ENCODE data around the gene THOC6. TPM values are rescaled to one million over a fixed set of nuclear protein-coding genes. Genes with fewer than 3 reads are reported as not detected.

The THOC6 gene
- total and polyA plus RNA-seq, 2 donors (not counting 1 experiment from before 2014, with no cell fraction given), result 28.5 to 52.2 TPM

DNA sequence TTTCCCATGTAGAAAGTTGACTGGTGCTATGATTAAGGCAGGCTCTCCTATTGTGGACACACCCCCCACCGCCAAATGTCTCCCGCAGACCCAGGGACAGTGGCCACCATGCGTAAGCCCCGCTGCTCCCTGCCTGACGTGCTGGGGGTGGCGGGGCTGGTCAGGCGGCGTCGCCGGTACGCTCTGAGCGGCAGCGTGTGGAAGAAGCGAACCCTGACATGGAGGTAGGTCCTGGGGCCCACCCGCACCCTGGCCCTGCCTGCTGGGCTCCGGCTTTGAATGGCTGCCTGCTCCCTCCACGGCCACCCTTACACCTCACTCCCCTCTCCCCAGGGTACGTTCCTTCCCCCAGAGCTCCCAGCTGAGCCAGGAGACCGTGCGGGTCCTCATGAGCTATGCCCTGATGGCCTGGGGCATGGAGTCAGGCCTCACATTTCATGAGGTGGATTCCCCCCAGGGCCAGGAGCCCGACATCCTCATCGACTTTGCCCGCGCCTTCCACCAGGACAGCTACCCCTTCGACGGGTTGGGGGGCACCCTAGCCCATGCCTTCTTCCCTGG lies 26.2 kb downstream of the THOC6 start:
- Mint-ChIP-seq H3K9me3 (ENCODE audit: insufficient read depth) (no peaks in the 10 kb centered on the region), H3K4me3 (no peak overlapping the region), H3K4me1 (peaks cover 20% of the 10 kb centered on the region), H3K27me3 (peaks cover 15% of the 10 kb centered on the region), H3K27ac (no peak overlapping the region)
- 84% methylated on average over 26 of the region's 26 CpGs for WGBS (ENCODE audit: insufficient coverage)
- ChIA-PET POLR2A (interaction anchor here (0.5 kb wide), 1 partner anchor 52 kb away, joined by 3 read pairs; no protein-coding TSS in a partner anchor), CTCF (interaction anchor here (1.4 kb wide), 1 partner anchor 22 kb away, joined by 3 read pairs; no protein-coding TSS in a partner anchor)
- Histone ChIP-seq H3K4me1 (ENCODE audit: control insufficient read depth in 2 of 2, insufficient read depth in 2 of 2, low read length in 2 of 2) (peaks cover 21 to 25% of the 10 kb centered on the region in 2 donors), H3K9me3 (ENCODE audit: control extremely low read depth in 1 of 3, control insufficient read depth in 2 of 3, insufficient read depth in 1 of 3, low read length in 2 of 3) (peaks cover 0 to 15% (median 0%) of the 10 kb centered on the region in 3 donors), H3K79me2 (ENCODE audit: control insufficient read depth, insufficient read depth, low read length) (no peaks in the 10 kb centered on the region), H2AFZ (ENCODE audit: insufficient read depth, low read depth, low read length, poor library complexity, severe bottlenecking) (no peak overlapping the region), H3K4me3 (ENCODE audit: control extremely low read depth in 1 of 5, extremely low read depth in 1 of 5, insufficient read depth in 1 of 5, low read depth in 2 of 5, low read length in 4 of 5) (peak overlapping the region in 1 of 5 experiments; percentile 12), H3K9ac (ENCODE audit: low read length) (no peak overlapping the region), H3K27ac (ENCODE audit: low read length in 2 of 2) (no peak overlapping the region), H4K20me1 (ENCODE audit: control insufficient read depth, insufficient read depth, low read length, poor library complexity, severe bottlenecking) (no peaks in the 10 kb centered on the region), H3K4me2 (replicated peaks; ENCODE audit: low read depth, low read length, poor library complexity, severe bottlenecking) (no peak overlapping the region), H3K36me3 (replicated peaks in 1 of 2; ENCODE audit: control extremely low read depth in 1 of 2, control insufficient read depth in 1 of 2, extremely low read depth in 1 of 2, insufficient read depth in 2 of 2, low read length in 1 of 2) (no peaks in the 10 kb centered on the region), H3K27me3 (replicated peaks in 1 of 4; ENCODE audit: control extremely low read depth in 1 of 4, control insufficient read depth in 3 of 4, insufficient read depth in 4 of 4, low read length in 3 of 4) (peaks cover 0 to 45% (median 22%) of the 10 kb centered on the region in 4 experiments)
- TF ChIP-seq, protein P1, sequence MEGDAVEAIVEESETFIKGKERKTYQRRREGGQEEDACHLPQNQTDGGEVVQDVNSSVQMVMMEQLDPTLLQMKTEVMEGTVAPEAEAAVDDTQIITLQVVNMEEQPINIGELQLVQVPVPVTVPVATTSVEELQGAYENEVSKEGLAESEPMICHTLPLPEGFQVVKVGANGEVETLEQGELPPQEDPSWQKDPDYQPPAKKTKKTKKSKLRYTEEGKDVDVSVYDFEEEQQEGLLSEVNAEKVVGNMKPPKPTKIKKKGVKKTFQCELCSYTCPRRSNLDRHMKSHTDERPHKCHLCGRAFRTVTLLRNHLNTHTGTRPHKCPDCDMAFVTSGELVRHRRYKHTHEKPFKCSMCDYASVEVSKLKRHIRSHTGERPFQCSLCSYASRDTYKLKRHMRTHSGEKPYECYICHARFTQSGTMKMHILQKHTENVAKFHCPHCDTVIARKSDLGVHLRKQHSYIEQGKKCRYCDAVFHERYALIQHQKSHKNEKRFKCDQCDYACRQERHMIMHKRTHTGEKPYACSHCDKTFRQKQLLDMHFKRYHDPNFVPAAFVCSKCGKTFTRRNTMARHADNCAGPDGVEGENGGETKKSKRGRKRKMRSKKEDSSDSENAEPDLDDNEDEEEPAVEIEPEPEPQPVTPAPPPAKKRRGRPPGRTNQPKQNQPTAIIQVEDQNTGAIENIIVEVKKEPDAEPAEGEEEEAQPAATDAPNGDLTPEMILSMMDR (IDR thresholded peaks at IDR 0.05), result no peak
- no peak for TF ChIP-seq EZH2 (IDR thresholded peaks at IDR 0.05; ENCODE audit: borderline replicate concordance, insufficient read depth, low read depth, low read length, poor library complexity, severe bottlenecking)
- DNase-seq (no peak), ATAC-seq (ENCODE audit: low read depth) (no peak)
- intact Hi-C loops (cut with micrococcal nuclease), result loop anchor here (5.0 kb wide), 1 partner anchor 122 kb away; no protein-coding TSS in a partner anchor

DNA sequence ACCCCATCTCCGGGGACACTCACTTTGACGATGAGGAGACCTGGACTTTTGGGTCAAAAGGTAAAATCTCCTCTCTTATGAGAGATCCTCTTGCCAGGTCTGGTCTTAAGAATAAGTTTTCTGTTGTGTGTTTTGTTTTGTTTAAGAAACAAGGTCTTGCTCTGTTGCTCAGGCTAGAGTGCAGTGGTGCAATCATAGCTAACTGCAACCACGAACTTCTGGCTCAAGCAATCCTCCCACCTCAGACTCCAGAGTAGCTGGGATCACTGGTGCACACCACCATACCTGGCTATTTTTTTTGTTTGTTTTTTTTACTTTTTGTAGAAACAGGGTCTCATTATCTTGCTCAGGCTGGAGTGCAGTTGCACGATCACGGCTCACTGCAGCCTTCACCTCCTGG lies 26.7 kb downstream of the THOC6 start:
- Histone ChIP-seq H3K4me1 (ENCODE audit: control insufficient read depth in 2 of 2, insufficient read depth in 2 of 2, low read length in 2 of 2) (peaks cover 21 to 25% of the 10 kb centered on the region in 2 donors), H3K79me2 (ENCODE audit: control insufficient read depth, insufficient read depth, low read length) (no peaks in the 10 kb centered on the region), H3K9me3 (ENCODE audit: control extremely low read depth in 1 of 3, control insufficient read depth in 2 of 3, insufficient read depth in 1 of 3, low read length in 2 of 3) (peaks cover 0 to 11% (median 0%) of the 10 kb centered on the region in 3 donors), H2AFZ (ENCODE audit: insufficient read depth, low read depth, low read length, poor library complexity, severe bottlenecking) (no peak overlapping the region), H4K20me1 (ENCODE audit: control insufficient read depth, insufficient read depth, low read length, poor library complexity, severe bottlenecking) (no peaks in the 10 kb centered on the region), H3K4me3 (ENCODE audit: control extremely low read depth in 1 of 5, extremely low read depth in 1 of 5, insufficient read depth in 1 of 5, low read depth in 2 of 5, low read length in 4 of 5) (peak overlapping the region in 1 of 5 experiments; percentile 34), H3K9ac (ENCODE audit: low read length) (no peak overlapping the region), H3K4me2 (replicated peaks; ENCODE audit: low read depth, low read length, poor library complexity, severe bottlenecking) (no peak overlapping the region), H3K36me3 (replicated peaks in 1 of 2; ENCODE audit: control extremely low read depth in 1 of 2, control insufficient read depth in 1 of 2, extremely low read depth in 1 of 2, insufficient read depth in 2 of 2, low read length in 1 of 2) (no peaks in the 10 kb centered on the region), H3K27ac (ENCODE audit: low read length in 2 of 2) (no peak overlapping the region), H3K27me3 (replicated peaks in 1 of 4; ENCODE audit: control extremely low read depth in 1 of 4, control insufficient read depth in 3 of 4, insufficient read depth in 4 of 4, low read length in 3 of 4) (peaks cover 0 to 41% (median 20%) of the 10 kb centered on the region in 4 experiments)
- no CpG with 5 or more reads among the region's 5 CpGs for WGBS (ENCODE audit: insufficient coverage)
- DNase-seq (no peak), ATAC-seq (ENCODE audit: low read depth) (no peak)
- H3K27me3 Mint-ChIP-seq, result peaks cover 11% of the 10 kb centered on the region
- POLR2A ChIA-PET, result interaction anchor here (0.5 kb wide), 1 partner anchor 52 kb away, joined by 3 read pairs; no protein-coding TSS in a partner anchor
- no peak overlapping the region for H3K4me3 Mint-ChIP-seq
- CTCF ChIA-PET, result interaction anchor here (0.6 to 1.4 kb wide), 2 partner anchors 22 to 608 kb away, joined by 3 read pairs; no protein-coding TSS in a partner anchor
- TF ChIP-seq, protein P1 (IDR thresholded peaks at IDR 0.05), result no peak
- TF ChIP-seq EZH2 (IDR thresholded peaks at IDR 0.05; ENCODE audit: borderline replicate concordance, insufficient read depth, low read depth, low read length, poor library complexity, severe bottlenecking), result no peak
- no peaks in the 10 kb centered on the region for H3K9me3 Mint-ChIP-seq (ENCODE audit: insufficient read depth)
- H3K27ac Mint-ChIP-seq, result no peak overlapping the region
- intact Hi-C loops (cut with micrococcal nuclease), result no loop called here
- H3K4me1 Mint-ChIP-seq, result peaks cover 20% of the 10 kb centered on the region

All from B cell (primary cell).